ENCODE measurements around the gene PPP1R14D.

DNA sequence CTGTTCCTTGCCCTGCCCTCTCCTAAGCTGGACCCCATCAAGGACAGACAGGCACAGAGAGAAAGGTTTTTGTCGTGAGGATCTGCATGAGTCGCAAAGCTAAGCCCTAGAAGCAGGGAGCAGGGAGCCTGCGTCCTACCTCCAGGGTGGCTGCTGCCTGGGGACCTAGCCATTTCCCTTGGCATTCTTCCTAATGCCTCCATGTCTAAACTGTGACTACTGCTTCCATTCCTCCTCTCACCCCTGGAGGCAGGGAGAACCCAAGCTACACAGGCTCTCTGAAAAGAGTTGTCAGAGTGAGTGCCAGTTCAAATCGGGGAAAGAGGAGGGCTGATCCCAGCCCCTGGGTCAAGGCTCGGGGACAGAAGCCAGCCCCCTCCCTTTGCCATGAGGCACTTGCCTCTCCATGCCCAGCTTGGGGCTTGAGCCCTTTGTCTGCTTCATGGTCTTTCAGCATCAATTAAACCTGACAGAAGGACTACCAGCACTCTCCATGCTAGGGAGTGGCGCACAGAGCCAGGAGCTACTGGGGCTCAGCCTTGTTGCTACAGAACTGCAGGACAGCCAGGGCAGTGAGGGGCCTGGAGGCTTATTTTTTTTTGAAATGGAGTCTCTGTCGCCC, 62.2 kb downstream of the PPP1R14D start:
- no peak for TF ChIP-seq GATA2 (IDR thresholded peaks at IDR 0.05; ENCODE audit: insufficient read depth, insufficient read length, low read depth, low read length)
- TF ChIP-seq CTCF (IDR thresholded peaks at IDR 0.05; ENCODE audit: extremely low read depth in 1 of 2, insufficient read depth in 1 of 2, low read depth in 1 of 2, low read length in 2 of 2) = no peak
- no peak for TF ChIP-seq POLR2A (IDR thresholded peaks at IDR 0.05; ENCODE audit: low read depth, low read length)
- TF ChIP-seq, protein P1, sequence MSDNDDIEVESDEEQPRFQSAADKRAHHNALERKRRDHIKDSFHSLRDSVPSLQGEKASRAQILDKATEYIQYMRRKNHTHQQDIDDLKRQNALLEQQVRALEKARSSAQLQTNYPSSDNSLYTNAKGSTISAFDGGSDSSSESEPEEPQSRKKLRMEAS (IDR thresholded peaks at IDR 0.05; ENCODE audit: insufficient read depth, insufficient read length) = no peak
- no peak for TF ChIP-seq POLR2AphosphoS5 (IDR thresholded peaks at IDR 0.05; ENCODE audit: insufficient read depth, low read depth, low read length)
- no peak for TF ChIP-seq FOS (IDR thresholded peaks at IDR 0.05; ENCODE audit: borderline replicate concordance, insufficient read depth, low read length)
- no peak for TF ChIP-seq EZH2 (IDR thresholded peaks at IDR 0.05; ENCODE audit: borderline replicate concordance, low read depth, low read length, severe bottlenecking)
- no peak for TF ChIP-seq JUN (IDR thresholded peaks at IDR 0.05; ENCODE audit: borderline replicate concordance, insufficient read depth, insufficient read length, low read depth)

Data from endothelial cell of umbilical vein (primary cell).